G401 (cell line): ENCODE results near the gene RAPGEF3. TPM values are rescaled to one million over a fixed set of nuclear protein-coding genes. Genes with fewer than 3 reads are reported as not detected.

Source experiments
- DNase-seq: peaks from one replicate; pipeline ENCODE4 v3.0.0-alpha.2; 2015; ENCODE audit warnings: low spot score
- in situ Hi-C: cut with HindIII; loops from 2 replicates; pipeline ENCODE4 v1.10.0; 2016; ENCODE audit warnings: low sequenced_read_pairs, mixed read lengths
- total RNA-seq: library from RNA; depleted of rRNA; stranded (reverse); fragments of >200 nt; shearing (Covaris generic); gene quantifications from 2 replicates; pipeline ENCODE4 v1.2.3, GENCODE V29; 2014

RAPGEF3 gene
- total RNA-seq, 1 experiment from 2014 or later: 9.0 TPM

DNA sequence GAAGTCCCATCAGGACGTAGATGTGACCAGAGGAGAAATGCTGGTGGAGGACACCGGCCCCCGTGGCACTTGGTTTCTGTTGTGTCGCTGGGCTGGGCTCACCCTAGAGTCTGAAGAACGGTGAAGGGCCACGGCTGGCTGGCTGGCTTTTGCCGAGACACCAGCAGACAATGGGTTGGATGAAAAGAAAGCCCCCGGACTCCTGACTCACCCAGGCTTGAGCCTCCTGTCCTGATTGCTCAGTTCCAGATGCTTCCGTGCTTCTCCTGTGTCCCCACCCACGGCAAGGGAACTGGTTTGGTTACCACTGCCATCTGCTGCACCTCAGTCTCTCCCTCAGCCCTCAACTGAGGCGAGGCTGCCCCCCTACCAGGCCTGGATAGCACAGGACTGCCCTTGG, 23.0 kb downstream of the RAPGEF3 start:
- no peak for DNase-seq
- in situ Hi-C loops: loop anchor here (10.0 kb wide), 1 partner anchor 49 kb away; no protein-coding TSS in a partner anchor

GRCh38 chr12:47734725-47735480, 23.8 kb downstream of the RAPGEF3 start:
- no peak for DNase-seq
- in situ Hi-C loops: loop anchor here (10.0 kb wide), 1 partner anchor 50 kb away; no protein-coding TSS in a partner anchor

- in situ Hi-C loops: loop anchor here (10.0 kb wide), 1 partner anchor 52 kb away; no protein-coding TSS in a partner anchor
- DNase-seq: no peak
Measured at GRCh38 chr12:47733142-47733541, 25.5 kb downstream of the RAPGEF3 start.

DNA sequence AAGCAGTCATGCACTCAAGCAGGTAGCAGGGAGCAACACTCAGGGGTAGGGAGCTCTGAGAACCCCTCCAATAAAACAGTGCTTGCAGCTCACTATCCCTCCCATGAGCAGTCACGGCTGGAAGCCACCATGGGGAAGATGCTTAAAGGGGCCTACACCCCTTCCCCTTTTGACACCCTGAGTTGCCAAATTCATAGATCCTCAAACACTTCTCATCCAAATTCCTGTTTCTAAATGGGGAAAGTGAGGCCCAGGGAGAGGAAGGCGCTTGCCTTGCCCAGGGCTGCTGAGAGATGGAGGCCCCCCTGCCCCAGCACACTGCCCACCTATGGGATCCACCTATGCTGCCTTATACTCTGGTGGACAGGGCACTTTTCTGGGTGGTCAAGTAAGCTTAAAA, 26.2 kb downstream of the RAPGEF3 start:
- no peak for DNase-seq
- in situ Hi-C loops: loop anchor here (10.0 kb wide), 1 partner anchor 52 kb away; no protein-coding TSS in a partner anchor

GRCh38 chr12:47731723-47732122, 27.0 kb downstream of the RAPGEF3 start:
- in situ Hi-C loops: loop anchor here (10.0 kb wide), 1 partner anchor 53 kb away; no protein-coding TSS in a partner anchor
- no peak for DNase-seq

DNA sequence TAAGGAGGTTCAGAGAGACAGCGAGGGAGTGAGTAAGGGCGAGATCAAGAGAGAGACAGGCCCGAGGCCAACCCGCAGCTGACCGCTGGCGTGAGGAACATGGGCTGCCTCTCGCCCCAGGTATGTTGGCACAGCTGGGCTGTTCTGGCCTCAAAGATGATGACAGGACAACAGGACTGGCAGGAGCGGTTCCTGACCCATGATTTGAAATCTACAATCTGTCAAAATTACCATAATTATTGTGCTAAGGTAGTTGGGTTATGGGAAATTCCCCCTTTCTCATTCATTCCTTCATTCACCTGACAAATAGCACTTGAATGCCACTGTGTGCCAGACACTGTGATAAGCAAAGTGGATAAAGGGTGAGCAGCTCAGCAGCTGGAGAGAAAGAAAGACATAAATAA, 28.3 kb downstream of the RAPGEF3 start:
- in situ Hi-C loops: loop anchor here (10.0 kb wide), 1 partner anchor 54 kb away; no protein-coding TSS in a partner anchor
- no peak for DNase-seq

DNA sequence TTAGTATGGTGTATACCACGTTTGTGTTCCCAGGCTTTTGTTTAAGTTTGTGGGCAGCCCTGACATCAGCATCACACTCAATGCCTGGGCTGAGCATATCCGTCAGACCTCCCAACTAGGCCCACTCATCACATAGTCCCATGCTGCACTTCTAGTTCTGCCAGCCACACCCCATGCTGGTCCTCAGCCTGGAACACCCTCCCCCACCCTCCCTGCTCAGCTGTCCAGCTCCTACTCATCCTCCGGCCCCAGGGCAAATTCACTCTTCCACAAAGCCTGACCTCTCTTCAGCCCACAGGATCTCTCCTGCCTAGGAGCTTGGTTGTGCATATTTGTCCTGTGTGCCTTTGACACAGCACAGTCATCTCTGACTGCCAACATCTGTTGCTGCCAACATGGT, 29.4 kb downstream of the RAPGEF3 start:
- no peak for DNase-seq
- in situ Hi-C loops: no loop called here

- in situ Hi-C loops: no loop called here
- DNase-seq: no peak
Measured at GRCh38 chr12:47725893-47726292, 32.8 kb downstream of the RAPGEF3 start.

- in situ Hi-C loops: no loop called here
- no peak for DNase-seq
Measured at GRCh38 chr12:47725091-47725772, 33.4 kb downstream of the RAPGEF3 start, which contains the start of gene ENDOU. ENDOU (minus strand) TSS chr12:47725490; CDS start chr12:47725413, 77 bp downstream.

DNA sequence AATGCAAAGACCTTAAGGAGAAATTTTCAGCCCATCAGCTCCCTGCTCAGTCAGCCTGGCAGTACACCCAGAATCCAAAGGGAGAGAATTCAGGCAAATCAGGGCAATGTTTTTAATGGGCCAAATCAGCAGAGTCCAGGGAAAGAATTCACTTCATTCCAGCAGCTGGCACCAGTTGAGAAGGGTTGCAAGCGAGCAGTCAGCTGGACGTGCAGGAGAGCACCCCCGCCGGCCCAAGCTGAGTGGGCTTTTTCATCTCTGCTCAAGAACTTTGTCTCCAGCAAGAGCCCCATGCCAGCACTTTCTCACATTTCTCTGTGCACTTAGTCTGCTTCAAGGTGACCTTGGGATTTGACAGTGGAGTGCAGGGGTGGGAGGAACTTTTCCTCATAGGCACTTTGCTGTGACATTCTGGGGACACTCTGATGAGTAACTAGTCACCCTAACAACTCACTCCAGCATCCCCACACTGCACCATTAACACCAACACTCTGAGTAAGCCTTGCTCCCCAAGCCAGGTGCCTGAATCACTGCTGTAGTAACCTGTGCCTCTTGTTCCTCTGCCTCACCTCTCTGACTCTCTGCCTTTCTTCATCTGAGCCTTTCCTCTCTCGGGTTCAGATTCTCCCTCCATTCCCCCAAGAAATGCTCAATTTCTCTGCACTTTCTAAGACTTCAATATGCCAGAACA, 35.6 kb downstream of the RAPGEF3 start:
- DNase-seq: peak; percentile 19
- in situ Hi-C loops: no loop called here

GRCh38 chr12:47722136-47722834, 36.4 kb downstream of the RAPGEF3 start:
- in situ Hi-C loops: no loop called here
- DNase-seq: no peak

GRCh38 chr12:47721431-47721973, 37.2 kb downstream of the RAPGEF3 start:
- in situ Hi-C loops: no loop called here

DNA sequence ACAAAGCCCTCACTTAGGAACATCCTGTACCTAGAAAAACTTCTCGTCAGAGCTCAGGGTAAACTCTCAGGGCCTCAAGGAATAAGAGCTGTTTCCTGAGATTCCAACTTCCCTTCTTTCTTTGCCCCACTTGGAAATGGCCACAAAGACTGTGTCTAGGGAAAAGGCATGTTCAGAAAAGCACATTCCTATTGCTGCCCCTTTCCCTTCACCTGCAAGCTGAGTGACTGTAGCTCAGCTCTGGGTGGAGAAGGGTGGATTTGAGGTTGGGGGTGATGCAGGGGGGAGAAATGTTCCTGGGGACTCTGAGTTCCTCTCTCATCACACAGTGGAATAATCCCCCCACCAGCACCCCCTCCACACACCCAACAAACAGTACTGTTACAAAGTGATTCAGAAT, 40.1 kb downstream of the RAPGEF3 start:
- in situ Hi-C loops: no loop called here
- DNase-seq: no peak

More at GRCh38 chr12:47721431-47721973, 37.2 kb downstream of the RAPGEF3 start:
- DNase-seq: no peak

- DNase-seq: peak; percentile 55
- in situ Hi-C loops: no loop called here
Measured at GRCh38 chr12:47717443-47718193, 41.1 kb downstream of the RAPGEF3 start.

GRCh38 chr12:47717046-47717442, 41.6 kb downstream of the RAPGEF3 start:
- in situ Hi-C loops: no loop called here
- no peak for DNase-seq

DNA sequence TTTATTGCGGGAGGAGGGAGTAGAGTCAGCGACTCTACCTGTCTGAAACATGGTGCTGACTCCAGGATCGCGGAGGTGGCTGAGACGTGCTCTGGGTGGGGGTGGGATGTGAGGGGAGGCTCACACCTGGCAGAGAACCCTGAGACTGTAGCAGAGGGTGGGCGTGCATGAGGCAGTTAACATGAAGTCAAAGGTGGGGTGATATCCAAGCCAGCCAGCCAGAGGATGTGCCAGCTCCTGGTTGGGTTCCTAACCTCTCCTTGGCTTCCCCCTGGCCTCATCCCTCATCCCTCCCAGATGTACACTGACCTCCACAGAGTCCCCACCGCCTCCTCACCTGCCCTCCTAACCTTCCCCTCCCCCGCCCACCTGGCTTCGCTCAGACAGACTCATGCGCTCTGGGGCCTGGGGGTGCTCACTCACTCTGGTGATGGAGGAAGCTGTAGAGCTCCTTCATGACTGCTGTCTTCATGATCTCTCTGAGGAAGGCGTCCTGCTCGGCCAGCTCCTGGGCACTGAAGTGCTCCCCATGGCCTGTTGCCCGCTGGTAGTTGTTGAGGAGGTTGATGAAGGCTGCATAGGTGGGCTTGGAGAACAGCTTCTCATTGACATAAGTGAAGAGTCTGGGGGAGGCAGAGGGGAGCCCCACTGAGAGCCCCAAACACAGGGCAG, 42.7 kb downstream of the RAPGEF3 start:
- DNase-seq: no peak
- in situ Hi-C loops: no loop called here

- in situ Hi-C loops: no loop called here
- DNase-seq: peak; percentile 90
Measured at GRCh38 chr12:47715393-47715876, 43.2 kb downstream of the RAPGEF3 start.
